Immature natural killer cell (primary cell): ENCODE data around the gene LENG9. TPM values are rescaled to one million over a fixed set of nuclear protein-coding genes. Genes with fewer than 3 reads are reported as not detected.
"Not testable (repeated sequence)": the region's sequence is repeated elsewhere in the genome, so short reads cannot be mapped to it uniquely, and the experiment has no call there.

Experiments used
- DNase-seq, 3 donors: peaks; one replicate each; pipeline ENCODE4 v3.0.0; 2022; ENCODE audit warnings: mixed read lengths in 1 of 3
- H3K27ac Mint-ChIP-seq, 6 donors: one replicate each; pipeline ENCODE4 v1.8.0; 2020; ENCODE audit warnings: mixed read lengths in 6 of 6, mild to moderate bottlenecking in 5 of 6, inconsistent platforms in 4 of 6, moderate library complexity in 3 of 6
- H3K27me3 Mint-ChIP-seq, 3 donors: one replicate each; pipeline ENCODE4 v1.8.0; 2020 to 2021; ENCODE audit warnings: low read depth in 3 of 3, mild to moderate bottlenecking in 3 of 3, mixed read lengths in 3 of 3, moderate library complexity in 3 of 3, inconsistent platforms in 1 of 3
- H3K36me3 Mint-ChIP-seq, 3 donors: one replicate each; pipeline ENCODE4 v1.8.0; 2020; ENCODE audit warnings: mixed read lengths in 3 of 3, inconsistent platforms in 2 of 3, mild to moderate bottlenecking in 2 of 3
- H3K4me1 Mint-ChIP-seq, 2 donors: one replicate each; pipeline ENCODE4 v1.8.0; 2020; ENCODE audit warnings: inconsistent platforms in 2 of 2, mild to moderate bottlenecking in 2 of 2, mixed read lengths in 2 of 2, moderate library complexity in 1 of 2
- H3K4me3 Mint-ChIP-seq, 5 donors: one replicate each; pipeline ENCODE4 v1.8.0; 2020; ENCODE audit warnings: mild to moderate bottlenecking in 5 of 5, mixed read lengths in 5 of 5, inconsistent platforms in 3 of 5, moderate library complexity in 3 of 5
- H3K9me3 Mint-ChIP-seq, 6 donors: one replicate each; pipeline ENCODE4 v1.8.0; 2020; ENCODE audit warnings: mild to moderate bottlenecking in 6 of 6, mixed read lengths in 6 of 6, inconsistent platforms in 4 of 6, moderate library complexity in 3 of 6
- polyA plus RNA-seq, 3 donors: library from polyadenylated mRNA; unstranded; fragments of 300-500 nt; fragmentation: Illumina TruSeq; gene quantifications; one replicate each; pipeline ENCODE4 v1.2.3, GENCODE V29; 2021

LENG9 gene
- polyA plus RNA-seq, 3 donors from 2014 or later, result 0.75 TPM; not detected in 2

GRCh38 chr19:54473071-54473891 lies 9.7 kb upstream of the LENG9 start, which contains the start of gene CDC42EP5:
CDC42EP5 (minus strand) TSS chr19:54473296; CDS start chr19:54465547, 7,749 bp downstream.
- H3K4me1 Mint-ChIP-seq, result peaks cover 10 to 11% of the 10 kb centered on the region in 2 donors
- no peaks in the 10 kb centered on the region for H3K36me3 Mint-ChIP-seq
- H3K9me3 Mint-ChIP-seq, result no peaks in the 10 kb centered on the region
- peak within 1 kb of the TSS in 1 of 6 donors; percentile 32 for H3K27ac Mint-ChIP-seq
- H3K4me3 Mint-ChIP-seq, result peak within 1 kb of the TSS in 1 of 5 donors; percentile 26
- no peak for DNase-seq
- H3K27me3 Mint-ChIP-seq, result peaks cover 21 to 25% (median 23%) of the 10 kb centered on the region in 3 donors

- no peak for DNase-seq
- Mint-ChIP-seq H3K9me3 (no peaks in the 10 kb centered on the region), H3K27me3 (peaks cover 22 to 27% (median 25%) of the 10 kb centered on the region in 3 donors)
Observed at GRCh38 chr19:54470991-54471782, 7.6 kb upstream of the LENG9 start.

GRCh38 chr19:54470276-54470887 lies 6.8 kb upstream of the LENG9 start:
- DNase-seq, result no peak
- Mint-ChIP-seq H3K27ac (no peak overlapping the region), H3K27me3 (peaks cover 22 to 29% (median 28%) of the 10 kb centered on the region in 3 donors), H3K36me3 (no peaks in the 10 kb centered on the region), H3K9me3 (no peaks in the 10 kb centered on the region), H3K4me1 (peaks cover 11% of the 10 kb centered on the region in 2 donors), H3K4me3 (peak overlapping the region in 4 of 5 donors; percentile 2 to 47 (median 28))

More at GRCh38 chr19:54470991-54471782, 7.6 kb upstream of the LENG9 start:
- Mint-ChIP-seq H3K27ac (no peak overlapping the region), H3K4me1 (peaks cover 10 to 11% of the 10 kb centered on the region in 2 donors), H3K4me3 (peak overlapping the region in 3 of 5 donors; percentile 2 to 47 (median 31)), H3K36me3 (no peaks in the 10 kb centered on the region)

- no peak overlapping the region for H3K27ac Mint-ChIP-seq
Observed at GRCh38 chr19:54469496-54469934, 5.9 kb upstream of the LENG9 start.

GRCh38 chr19:54466110-54466480 lies 2.5 kb upstream of the LENG9 start:
- not testable (repeated sequence) for H3K36me3 Mint-ChIP-seq, DNase-seq, H3K9me3 Mint-ChIP-seq
- Mint-ChIP-seq H3K4me1 (peaks cover 24 to 30% of the 10 kb centered on the region in 2 donors), H3K27me3 (peaks cover 35 to 41% (median 39%) of the 10 kb centered on the region in 3 donors), H3K4me3 (peak overlapping the region; percentile 52 to 62 (median 60)), H3K27ac (peak overlapping the region in 1 of 6 donors; percentile 75)

More at GRCh38 chr19:54469496-54469934, 5.9 kb upstream of the LENG9 start:
- DNase-seq, result no peak
- Mint-ChIP-seq H3K9me3 (no peaks in the 10 kb centered on the region), H3K27me3 (peaks cover 20 to 29% (median 28%) of the 10 kb centered on the region in 3 donors), H3K4me1 (peaks cover 13% of the 10 kb centered on the region in 2 donors), H3K4me3 (no peak overlapping the region), H3K36me3 (no peaks in the 10 kb centered on the region)

- Mint-ChIP-seq H3K36me3 (peaks cover 0 to 4% (median 0%) of the 10 kb centered on the region in 3 donors), H3K4me1 (peaks cover 20 to 27% of the 10 kb centered on the region in 2 donors), H3K4me3 (peak overlapping the region; percentile 52 to 62 (median 60)), H3K9me3 (peaks cover 0 to 2% (median 0%) of the 10 kb centered on the region in 6 donors), H3K27me3 (peaks cover 34 to 39% (median 37%) of the 10 kb centered on the region in 3 donors), H3K27ac (peak overlapping the region in 2 of 6 donors; percentile 75 to 83)
- DNase-seq, result no peak
Observed at GRCh38 chr19:54465426-54466109, 2.0 kb upstream of the LENG9 start.

- DNase-seq, result peak; percentile 78 to 82 (median 81)
- Mint-ChIP-seq H3K27me3 (peaks cover 29 to 37% (median 31%) of the 10 kb centered on the region in 3 donors), H3K9me3 (peaks cover 0 to 2% (median 0%) of the 10 kb centered on the region in 6 donors), H3K4me3 (peak overlapping the region; percentile 85 to 96 (median 92)), H3K4me1 (peaks cover 15 to 22% of the 10 kb centered on the region in 2 donors), H3K36me3 (peaks cover 0 to 4% (median 0%) of the 10 kb centered on the region in 3 donors), H3K27ac (peak overlapping the region; percentile 87 to 98 (median 94))
Observed at GRCh38 chr19:54464630-54465425, 1.2 kb upstream of the LENG9 start.

DNA sequence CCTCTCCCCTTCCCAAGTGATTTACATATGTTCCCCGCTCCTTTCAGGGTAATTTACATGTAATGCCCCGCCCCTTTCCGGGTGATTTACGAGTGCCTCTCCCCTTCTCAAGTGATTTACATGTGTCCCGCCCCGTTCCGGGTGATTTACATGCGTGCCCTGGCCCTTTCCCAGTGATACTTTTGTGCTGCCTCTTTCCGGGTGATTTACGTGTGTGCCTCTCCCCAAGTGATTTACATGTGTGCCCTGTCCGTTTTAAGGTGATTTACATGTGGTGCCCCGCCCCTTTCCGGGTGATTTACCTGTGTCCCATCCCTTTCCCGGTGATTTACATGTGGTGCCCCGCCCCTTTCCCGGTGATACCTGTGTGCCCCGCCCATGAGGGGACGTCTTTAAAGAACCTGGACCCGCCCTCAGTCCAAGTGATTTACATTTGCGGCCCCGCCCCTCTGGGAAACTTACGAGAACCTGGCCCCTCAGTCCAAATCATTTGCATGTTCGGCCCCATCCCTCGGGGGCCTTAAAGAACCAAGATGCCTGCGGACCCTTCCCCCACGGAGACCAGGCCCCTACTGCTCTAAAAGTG lies 559 bp upstream of the LENG9 start:
- peaks cover 22 to 26% of the 10 kb centered on the region in 2 donors for H3K4me1 Mint-ChIP-seq
- DNase-seq, result peak; percentile 78 to 85 (median 84)
- peak overlapping the region; percentile 85 to 96 (median 92) for H3K4me3 Mint-ChIP-seq
- H3K27ac Mint-ChIP-seq, result peak overlapping the region; percentile 87 to 98 (median 94)
- peaks cover under 1 to 4% (median 4%) of the 10 kb centered on the region in 3 donors for H3K36me3 Mint-ChIP-seq
- peaks cover 27 to 35% (median 28%) of the 10 kb centered on the region in 3 donors for H3K27me3 Mint-ChIP-seq
- peaks cover 0 to 2% (median 0%) of the 10 kb centered on the region in 6 donors for H3K9me3 Mint-ChIP-seq

- Mint-ChIP-seq H3K4me3 (peak overlapping the region; percentile 53 to 68 (median 63)), H3K9me3 (peaks cover 0 to 4% (median 0%) of the 10 kb centered on the region in 6 donors), H3K36me3 (peaks cover 11 to 17% (median 13%) of the 10 kb centered on the region in 3 donors)
Observed at GRCh38 chr19:54462655-54463530, 685 bp downstream of the LENG9 start.

GRCh38 chr19:54462047-54462654 lies 1.4 kb downstream of the LENG9 start:
- Mint-ChIP-seq H3K27me3 (peaks cover 25 to 45% (median 32%) of the 10 kb centered on the region in 3 donors), H3K4me1 (peaks cover 27 to 35% of the 10 kb centered on the region in 2 donors), H3K9me3 (peaks cover 0 to 4% (median 0%) of the 10 kb centered on the region in 6 donors), H3K4me3 (peak overlapping the region; percentile 20 to 68 (median 38)), H3K27ac (peak overlapping the region in 5 of 6 donors; percentile 40 to 87 (median 62)), H3K36me3 (peaks cover 11 to 18% (median 13%) of the 10 kb centered on the region in 3 donors)
- DNase-seq, result no peak

More at GRCh38 chr19:54462655-54463530, 685 bp downstream of the LENG9 start:
- Mint-ChIP-seq H3K27ac (peak overlapping the region in 5 of 6 donors; percentile 64 to 94 (median 85)), H3K4me1 (peaks cover 27 to 35% of the 10 kb centered on the region in 2 donors), H3K27me3 (peaks cover 25 to 42% (median 28%) of the 10 kb centered on the region in 3 donors)
- DNase-seq, result peak; percentile 81 to 86 (median 86)
